Measurements from ENCODE around the gene ANXA6.
A peak's percentile ranks its signal among the peaks of the same experiment; 100 is the strongest.
"Not testable (repeated sequence)": the region's sequence is repeated elsewhere in the genome, so short reads cannot be mapped to it uniquely, and the experiment has no call there.

ANXA6 gene

DNA sequence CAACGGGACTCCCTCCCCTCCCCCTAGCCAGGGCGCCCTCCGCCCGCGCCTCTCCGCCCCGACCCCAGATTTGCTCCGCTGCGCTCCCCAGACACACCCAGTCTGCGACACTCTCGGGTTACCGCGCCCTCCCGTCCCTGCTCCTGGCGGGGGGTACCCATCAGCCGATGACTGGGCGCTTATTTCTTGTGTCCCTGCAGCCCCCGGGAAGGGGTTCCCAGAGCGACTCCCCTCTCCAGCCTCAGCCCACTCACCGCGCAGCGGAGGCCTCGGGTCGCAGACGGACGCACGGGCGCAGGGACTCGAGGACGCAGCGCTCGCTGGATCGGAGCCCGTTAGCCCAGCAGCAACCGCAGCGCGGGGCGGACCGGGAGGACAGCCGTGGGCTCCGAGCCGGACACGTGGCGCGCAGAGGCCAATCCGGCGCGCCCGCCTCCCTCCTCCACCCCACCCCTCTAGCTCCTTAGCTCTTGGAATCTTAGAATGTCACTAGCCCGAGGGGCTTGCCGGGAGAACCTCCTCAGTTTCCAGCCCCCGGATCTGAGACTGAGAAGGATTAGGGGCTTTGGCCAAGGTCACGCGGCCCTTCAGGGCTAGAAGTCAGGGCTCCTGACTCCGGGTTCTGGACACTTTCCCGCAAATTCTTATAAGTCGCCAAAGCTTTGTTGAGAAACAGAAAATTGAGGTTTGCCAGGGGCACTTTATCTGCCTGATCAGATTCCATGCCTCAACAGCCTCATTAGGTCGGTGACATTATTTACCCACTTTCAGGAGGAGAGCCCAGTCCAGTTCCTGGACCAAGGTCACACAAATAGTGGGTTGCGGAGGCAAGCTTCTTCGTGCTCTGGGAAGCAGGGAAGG lies at the start of gene ANXA6:
TSS of gene ANXA6 (minus strand) at position 354 of the 861 bp plus-strand sequence. CDS start 9,878 bp downstream, outside the sequence.
- DNase-seq: peak; percentile 60 to 85

GRCh38 chr5:151205411-151205810 lies 47.8 kb upstream of the ANXA6 start:
- no peak for DNase-seq

DNA sequence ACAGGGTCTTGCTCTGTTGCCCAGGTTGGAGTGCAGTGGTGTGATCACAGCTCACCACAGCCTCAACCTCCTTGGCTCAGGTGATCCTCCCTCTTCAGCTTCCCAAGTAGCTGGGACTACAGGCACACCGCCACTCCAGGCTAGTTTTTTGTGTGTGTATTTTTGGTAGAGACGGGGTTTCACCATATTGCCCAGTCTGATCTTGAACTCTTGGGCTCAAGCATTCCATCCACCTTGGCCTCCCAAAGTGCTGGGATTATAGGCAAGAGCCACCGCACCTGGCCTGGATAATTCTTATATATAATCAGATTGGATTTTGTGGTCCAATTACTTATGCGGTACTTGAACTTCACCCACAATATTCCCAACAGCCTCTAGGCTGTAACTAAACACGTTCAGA lies 46.5 kb upstream of the ANXA6 start:
- no peak for DNase-seq

DNA sequence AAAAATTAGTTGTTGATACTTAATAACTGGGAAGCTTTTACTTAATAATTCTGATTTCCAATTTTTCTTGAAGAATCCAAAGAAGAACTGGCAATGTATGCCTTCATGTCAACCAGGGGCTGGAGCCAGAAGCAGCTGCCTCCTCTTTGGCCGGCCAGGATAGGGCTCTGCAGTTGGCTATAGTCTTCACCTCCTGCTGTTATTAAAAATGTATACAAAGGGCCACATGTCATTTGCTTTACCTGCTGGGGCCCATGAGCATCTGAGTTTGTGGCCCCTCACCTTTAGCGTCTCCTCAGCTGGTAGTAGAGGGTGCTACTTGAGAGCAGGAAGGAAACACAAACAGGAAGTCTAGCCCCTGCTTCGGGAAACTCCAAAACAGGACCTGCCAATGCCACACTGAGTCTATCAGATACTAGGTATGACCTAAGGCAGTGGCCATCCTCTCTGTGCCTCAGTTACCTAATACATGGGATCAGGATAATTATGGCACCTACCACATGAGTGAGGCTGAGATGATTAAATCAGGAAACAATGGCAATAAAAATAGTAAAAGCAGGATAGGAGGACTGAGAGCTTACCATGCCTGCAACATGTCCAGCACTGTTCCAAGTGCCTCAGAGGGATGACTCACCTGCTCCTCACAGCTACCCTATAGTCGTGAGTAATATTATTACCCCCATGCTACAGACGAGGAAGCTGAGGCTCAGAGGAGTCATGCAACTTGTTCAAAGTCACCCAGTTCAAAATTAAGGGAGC lies 45.0 kb upstream of the ANXA6 start:
- DNase-seq: peak in 1 of 2 experiments; percentile 44

- no peak for DNase-seq
These were observed 43.5 kb upstream of the ANXA6 start for GRCh38 chr5:151200913-151201595.

DNA sequence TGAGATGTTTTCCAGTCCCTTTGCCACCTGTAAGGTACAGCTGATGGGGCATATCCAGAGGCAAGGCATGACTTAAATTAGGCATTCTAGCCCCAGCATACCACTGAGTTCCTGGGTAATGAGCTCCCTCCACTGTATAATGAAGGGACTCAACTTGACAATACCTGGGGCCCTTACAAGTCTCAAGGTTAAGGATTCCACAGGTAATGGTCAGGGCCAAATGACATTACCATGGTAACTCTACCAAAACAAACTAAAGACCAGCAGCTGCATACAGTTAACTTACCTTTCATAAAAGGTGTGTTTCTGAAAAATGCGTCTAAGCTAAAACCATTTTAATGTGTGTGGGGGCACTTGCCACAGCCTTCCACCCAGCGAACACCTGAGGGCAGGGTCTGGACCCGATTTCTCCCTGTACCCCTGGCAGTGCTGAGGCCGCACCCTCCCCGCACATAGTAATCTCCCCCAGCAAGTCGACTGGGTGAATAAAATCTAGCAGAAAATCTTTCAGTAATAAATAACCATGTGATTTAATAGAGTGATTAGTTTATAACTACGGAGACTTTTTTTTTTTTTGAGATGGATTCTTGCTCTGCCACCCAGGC lies 42.1 kb upstream of the ANXA6 start:
- DNase-seq: no peak

GRCh38 chr5:151198861-151199260 lies 41.3 kb upstream of the ANXA6 start:
- DNase-seq: no peak

- not testable (repeated sequence) for DNase-seq
These were observed 39.7 kb upstream of the ANXA6 start for GRCh38 chr5:151197291-151197600.

DNA sequence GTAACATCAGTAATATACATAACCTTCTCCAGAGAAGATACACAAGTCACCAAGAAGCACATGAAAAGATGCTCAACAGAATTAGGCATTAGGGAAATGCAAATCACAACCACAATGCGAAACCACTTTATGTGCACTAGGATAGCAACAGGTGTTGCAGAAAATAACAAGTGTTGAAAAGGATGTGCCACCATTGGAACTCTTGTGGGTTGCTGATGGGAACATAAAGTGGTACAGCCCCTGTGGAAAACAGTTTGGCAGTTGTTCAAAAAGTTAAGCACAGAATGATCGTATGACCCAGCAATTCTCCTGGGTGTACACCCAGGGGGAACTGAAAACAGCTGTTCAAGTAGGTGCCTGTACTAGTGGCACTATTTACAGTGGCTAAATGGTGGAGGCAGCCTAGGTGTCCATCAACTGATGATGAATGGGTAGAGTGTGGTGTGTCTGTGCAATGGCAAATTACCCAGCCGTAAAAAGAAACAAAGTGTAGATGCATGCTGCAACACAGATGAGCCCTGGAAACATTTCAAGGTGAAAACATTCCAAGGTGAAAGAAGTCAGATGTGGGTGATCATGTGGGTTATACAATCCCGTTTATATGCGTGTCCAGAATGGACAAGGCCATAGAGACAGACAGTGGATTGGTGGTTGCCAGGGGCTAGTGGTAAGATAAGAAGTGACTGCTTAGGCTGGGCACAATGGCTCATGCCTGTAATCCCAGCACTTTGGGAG lies 39.1 kb upstream of the ANXA6 start:
- no peak for DNase-seq

GRCh38 chr5:151195622-151196021 lies 38.0 kb upstream of the ANXA6 start:
- DNase-seq: no peak

DNA sequence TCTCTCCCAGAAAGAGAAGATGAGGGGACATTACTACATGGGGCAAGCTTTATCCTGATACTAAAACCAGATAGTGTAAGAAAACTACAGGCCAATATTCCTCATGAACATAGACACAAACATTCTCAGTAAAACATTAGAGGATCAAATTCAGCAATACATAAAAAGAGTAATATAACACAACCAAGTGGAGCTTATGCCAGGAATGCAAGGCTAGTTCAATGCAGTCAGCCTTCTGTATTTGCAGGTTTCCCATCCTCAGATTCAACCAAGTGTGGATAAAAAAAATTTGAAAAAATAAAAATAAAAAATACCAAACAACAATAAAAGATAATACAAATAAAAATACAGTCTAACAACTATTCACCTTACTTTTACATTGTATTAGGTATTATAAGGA lies 35.0 kb upstream of the ANXA6 start:
- DNase-seq: no peak

DNA sequence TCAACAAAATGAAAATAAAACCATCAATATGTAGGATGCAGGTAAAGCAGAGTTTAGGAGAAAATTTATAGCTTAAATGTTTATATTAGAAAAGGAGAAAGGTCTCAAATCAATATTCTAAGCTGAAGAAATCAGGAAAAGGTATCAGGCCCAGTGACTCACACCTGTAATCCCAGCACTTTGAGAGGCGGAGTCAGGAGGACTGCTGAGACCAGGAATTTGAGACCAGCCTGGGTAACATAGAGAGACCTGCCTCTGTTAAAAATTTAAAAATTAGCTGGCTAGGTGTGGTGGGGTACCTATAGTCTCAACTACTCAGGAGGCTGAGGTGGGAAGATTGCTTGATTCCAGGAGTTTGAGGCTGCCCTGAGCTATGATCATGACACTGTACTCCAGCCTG lies 34.1 kb upstream of the ANXA6 start:
- DNase-seq: no peak

DNA sequence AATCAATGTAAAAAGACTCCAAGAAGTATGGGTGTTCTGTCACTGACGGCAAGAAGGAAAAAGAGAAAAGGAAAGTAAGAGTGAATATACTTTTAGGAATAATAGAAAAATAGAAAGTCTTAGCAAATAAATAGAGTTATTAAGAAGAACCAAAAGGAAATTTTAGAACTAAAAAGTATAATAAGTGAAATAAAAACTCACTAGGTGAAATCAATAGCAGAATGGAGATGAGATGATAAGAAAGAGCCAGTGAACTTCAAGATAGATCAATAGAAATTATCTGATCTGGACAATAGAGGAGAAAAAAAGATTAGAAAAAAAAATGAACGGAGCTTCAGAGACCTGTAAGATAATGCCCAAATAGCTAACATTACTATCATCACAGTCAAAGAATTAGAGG lies 31.6 kb upstream of the ANXA6 start:
- no peak for DNase-seq

DNA sequence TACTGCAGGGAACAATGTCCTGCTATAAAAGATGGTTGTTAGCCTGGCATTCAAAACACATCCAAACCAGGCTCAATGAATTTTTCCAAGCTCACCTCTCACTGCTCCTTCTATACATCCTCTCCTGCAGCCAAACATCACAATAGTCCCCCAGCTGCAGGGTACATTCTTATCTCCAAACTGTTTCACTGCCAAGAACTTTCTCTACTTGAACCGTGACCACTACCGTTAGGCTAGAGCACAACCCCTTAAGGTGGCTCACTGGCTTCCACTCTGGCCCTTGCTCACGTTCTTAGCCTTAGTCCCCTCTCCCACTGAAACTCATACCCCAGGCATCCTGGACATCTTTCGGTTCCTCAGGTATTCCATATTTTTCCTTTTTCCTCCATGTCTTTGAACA lies 29.0 kb upstream of the ANXA6 start:
- DNase-seq: no peak

- DNase-seq: no peak
These were observed 28.5 kb upstream of the ANXA6 start for GRCh38 chr5:151186052-151186451.

DNA sequence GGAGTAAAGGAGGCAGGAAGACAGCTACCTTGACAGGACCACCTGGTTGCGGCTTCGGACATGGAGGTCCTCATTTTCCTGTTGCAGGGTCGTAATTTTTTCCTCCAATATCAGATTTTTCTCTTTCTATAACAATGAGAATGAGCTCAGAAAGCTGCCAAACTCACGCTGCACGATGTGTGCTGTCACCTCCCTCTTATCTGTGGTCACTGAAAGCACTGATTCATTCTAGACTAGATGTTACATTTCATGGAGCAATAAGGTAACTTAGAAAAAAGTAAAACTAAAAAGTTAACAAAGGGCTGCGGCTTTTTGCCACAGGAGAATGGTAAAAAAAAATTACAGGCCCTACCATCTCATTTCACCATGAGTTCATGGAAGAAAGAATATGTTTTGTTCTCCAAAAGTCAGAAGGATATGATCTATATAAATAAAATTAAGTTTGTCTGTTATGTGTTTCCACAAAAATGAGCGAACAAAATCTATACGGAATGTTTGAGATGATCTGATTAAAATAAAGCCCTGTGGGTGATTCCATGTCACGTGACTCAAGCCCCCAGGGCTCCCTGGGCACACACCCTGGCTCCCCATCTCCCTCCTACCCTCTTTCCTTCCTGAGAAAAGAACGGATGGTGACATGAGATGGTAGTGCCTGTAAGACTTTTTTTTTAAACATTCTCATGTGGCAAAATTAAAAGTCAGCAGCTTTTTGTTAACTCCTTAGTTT lies 26.9 kb upstream of the ANXA6 start:
- DNase-seq: no peak

DNA sequence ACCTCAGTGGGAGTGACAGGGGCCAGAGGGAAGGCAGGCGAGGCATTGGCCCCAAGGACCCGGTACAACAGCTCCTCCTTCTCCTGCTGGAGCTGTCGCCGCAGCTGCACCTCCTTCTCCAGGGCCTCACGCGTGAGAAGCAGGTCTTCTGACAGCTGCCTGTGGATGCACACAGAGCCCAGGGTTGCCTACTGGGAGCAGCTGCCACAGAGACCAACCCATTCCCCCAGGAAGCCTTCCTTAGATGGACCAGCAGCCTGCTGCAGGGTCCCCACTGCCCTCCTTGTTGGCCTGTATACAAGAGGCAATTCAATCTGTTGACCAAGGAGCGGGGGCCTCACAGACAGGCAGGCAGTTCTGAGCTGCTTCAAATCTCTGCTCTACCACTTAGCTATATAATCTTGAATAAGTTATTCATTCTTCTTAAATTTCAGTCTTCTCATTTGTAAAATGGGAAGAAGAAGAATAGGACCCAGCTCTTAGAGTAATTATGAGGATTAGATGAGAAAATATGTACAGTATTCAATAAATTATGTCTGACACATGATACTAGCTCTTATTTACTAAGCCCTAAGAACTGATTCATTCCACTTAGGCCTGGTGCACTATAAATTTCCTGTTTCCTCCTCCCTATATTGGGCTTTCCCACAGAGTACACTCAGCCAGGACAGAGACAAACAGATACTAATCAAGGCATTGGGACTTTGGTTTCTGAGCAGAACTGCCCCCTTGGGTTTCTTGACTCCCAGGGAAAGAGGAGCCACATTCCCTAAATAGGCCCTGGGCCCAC lies 26.1 kb upstream of the ANXA6 start:
- DNase-seq: no peak

- no peak for DNase-seq
These were observed 25.4 kb upstream of the ANXA6 start for GRCh38 chr5:151182976-151183375.

DNA sequence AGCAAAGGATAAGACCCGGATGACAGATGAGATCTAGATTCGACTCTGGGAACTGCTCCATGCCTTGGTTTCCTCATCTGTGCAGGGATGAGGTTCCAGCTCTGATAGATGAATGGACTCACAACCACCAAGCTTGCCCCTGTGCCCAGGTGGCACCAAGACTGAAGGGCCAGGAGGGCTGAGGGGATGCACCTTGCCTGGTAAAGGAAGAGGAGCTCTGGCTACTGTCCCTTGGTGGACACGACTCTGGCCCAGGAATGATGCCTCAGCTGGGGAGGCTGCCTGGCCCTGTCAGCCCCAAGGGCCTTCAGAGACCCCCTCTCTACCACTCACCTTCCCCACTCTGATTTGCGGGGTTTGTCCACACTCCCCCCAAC lies 24.9 kb upstream of the ANXA6 start:
- no peak for DNase-seq

DNA sequence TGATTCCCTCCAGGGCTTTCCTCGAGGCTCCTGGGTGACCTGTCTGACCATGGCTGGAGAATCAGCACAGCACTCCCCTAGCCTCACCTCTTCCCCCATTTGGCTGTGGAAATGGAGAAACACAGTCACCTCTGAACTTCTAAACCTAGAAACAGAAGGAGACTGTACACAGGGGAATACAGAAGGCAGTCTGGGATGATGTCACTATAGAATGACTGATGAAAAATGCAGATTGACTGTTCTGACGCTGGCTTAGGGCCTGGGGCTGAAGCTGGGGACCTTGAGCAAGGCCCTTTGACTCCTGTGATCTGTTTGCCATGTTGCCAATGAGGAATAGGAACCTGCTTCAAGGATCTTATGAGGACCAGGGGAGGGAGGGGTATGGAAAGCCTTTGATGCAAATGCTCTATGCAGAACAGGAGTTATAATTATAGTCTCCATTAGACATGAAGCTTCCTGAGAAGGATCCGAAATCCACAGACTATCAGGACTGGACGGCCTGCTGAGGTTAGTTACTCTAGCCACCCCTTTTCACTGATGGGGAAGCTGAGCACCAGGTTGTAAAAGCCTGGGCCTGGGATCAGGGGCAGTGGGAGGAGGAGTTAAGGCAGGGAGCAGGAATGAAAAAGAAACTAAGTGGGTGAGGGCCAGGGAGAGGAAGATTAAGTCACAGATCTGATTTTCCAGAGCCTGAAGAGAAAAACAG lies 24.4 kb upstream of the ANXA6 start:
- DNase-seq: no peak

Measured in SW 1271 (cell line).